Lung (tissue), 12 donors: ENCODE measurements around the gene ZFP82. TPM values are rescaled to one million over a fixed set of nuclear protein-coding genes. Genes with fewer than 3 reads are reported as not detected.

Source experiments
- ATAC-seq: fragments of 200-7000 bp; cut with Tn5 transposase; one replicate; pipeline ENCODE4 v1.9.1; 2020; ENCODE audit warnings: moderate number of reproducible peaks; ENCODE audit not compliant: insufficient read depth, low FRiP score
- DNase-seq, 3 donors: peaks; one replicate each; pipeline ENCODE4 v3.0.0-alpha.2; 2013 to 2017
- H3K27ac ChIP-seq, 2 donors: one replicate each; pipeline ENCODE4 v1.5.1; 2013; ENCODE audit warnings: mild to moderate bottlenecking in 2 of 2, moderate library complexity in 2 of 2, control low read depth in 1 of 2, inconsistent platforms in 1 of 2, low read depth in 1 of 2, low read length in 1 of 2
- H3K27me3 ChIP-seq, 3 donors: one replicate each; pipeline ENCODE4 v1.5.1; 2013; ENCODE audit warnings: low read length in 2 of 3; ENCODE audit not compliant: control insufficient read depth in 3 of 3, insufficient read depth in 3 of 3
- H3K36me3 ChIP-seq, 4 donors: one replicate each; pipeline ENCODE4 v1.5.1; 2013; ENCODE audit warnings: low read length in 4 of 4, mild to moderate bottlenecking in 1 of 4, moderate library complexity in 1 of 4; ENCODE audit not compliant: control insufficient read depth in 4 of 4, insufficient read depth in 4 of 4
- H3K4me1 ChIP-seq, 5 donors: one replicate each; pipeline ENCODE4 v1.5.1; 2013; ENCODE audit warnings: low read length in 5 of 5, mild to moderate bottlenecking in 2 of 5, moderate library complexity in 1 of 5; ENCODE audit not compliant: control insufficient read depth in 5 of 5, insufficient read depth in 5 of 5
- H3K4me3 ChIP-seq: one replicate; pipeline ENCODE4 v1.5.1; 2013; ENCODE audit warnings: mild to moderate bottlenecking, control low read depth, moderate library complexity
- H3K9ac ChIP-seq, 2 donors: one replicate each; pipeline ENCODE4 v1.5.1; 2013; ENCODE audit warnings: low read length in 2 of 2, control low read depth in 1 of 2; ENCODE audit not compliant: insufficient read depth in 1 of 2
- H3K9me3 ChIP-seq, 4 donors: one replicate each; pipeline ENCODE4 v1.5.1; 2013; ENCODE audit warnings: low read length in 3 of 4, mild to moderate bottlenecking in 1 of 4, moderate library complexity in 1 of 4; ENCODE audit not compliant: control insufficient read depth in 4 of 4, insufficient read depth in 3 of 4
- CTCF ChIP-seq: IDR thresholded peaks from 2 replicates; pipeline ENCODE4 v1.5.1; 2012; ENCODE audit warnings: mild to moderate bottlenecking; ENCODE audit errors: control extremely low read depth, extremely low read depth
- WGBS, 2 donors: extraction: QIAGEN DNeasy Blood & Tissue Kit; methylation state at CpG; one replicate each; pipeline ENCODE4 v1.1.7; 2013; 5-methylcytosine and 5-hydroxymethylcytosine counted together
- polyA plus RNA-seq, 2 donors: library from polyadenylated mRNA; stranded (reverse); fragments of 200-250 nt; gene quantifications; one replicate each; pipeline ENCODE4 v1.2.1, GENCODE V29; 2013
- total RNA-seq, 2 donors: library from RNA; depleted of rRNA in 1 of 2; stranded (reverse); fragments of >200 nt in 1 of 2; gene quantifications; one replicate each; pipeline ENCODE4 v1.2.1, GENCODE V29; 2014 to 2021
- donor health status: control.
- donor health status: control.
- donor health status: Bipolar disorder and iron deficiency.
- donor health status: healthy.
- donor health status: DM: yes; HTN: yes; CAD: no.

The ZFP82 gene
- total and polyA plus RNA-seq, 4 donors, result 1.5 to 11.5 (median 3.0) TPM

- TF ChIP-seq CTCF, result no peak
- H3K27me3 ChIP-seq, result peaks cover 0 to 11% (median 2%) of the 10 kb centered on the region in 3 donors
- WGBS, 2 donors, result 24 to 25% methylated on average over 33 of the region's 33 CpGs
- peaks cover 0 to 8% (median 6%) of the 10 kb centered on the region in 5 donors for H3K4me1 ChIP-seq
- H3K36me3 ChIP-seq, result no peaks in the 10 kb centered on the region
- H3K9me3 ChIP-seq, result peaks cover 0 to 24% (median 1%) of the 10 kb centered on the region in 4 donors
- H3K9ac ChIP-seq, result no peak overlapping the region
- DNase-seq (no peak), ATAC-seq (no peak)
- no peak overlapping the region for H3K27ac ChIP-seq
- H3K4me3 ChIP-seq, result peak overlapping the region; percentile 15
These were observed 3.5 kb upstream of the ZFP82 start for GRCh38 chr19:36421749-36422481.

- Histone ChIP-seq H3K36me3 (peaks cover 0 to under 1% (median 0%) of the 10 kb centered on the region in 4 donors), H3K9me3 (peaks cover 0 to 24% (median 1%) of the 10 kb centered on the region in 4 donors), H3K4me3 (peak overlapping the region; percentile 15), H3K9ac (no peak overlapping the region), H3K27me3 (peaks cover 0 to 11% (median 2%) of the 10 kb centered on the region in 3 donors), H3K27ac (peak overlapping the region in 1 of 2 donors; percentile 28), H3K4me1 (peaks cover 0 to 8% (median 6%) of the 10 kb centered on the region in 5 donors)
- 12 to 13% methylated on average over 61 of the region's 61 CpGs for WGBS, 2 donors
- no peak for ATAC-seq
- TF ChIP-seq CTCF, result no peak
- peak; percentile 57 to 72 (median 64) for DNase-seq
These were observed 2.7 kb upstream of the ZFP82 start for GRCh38 chr19:36420961-36421748.

GRCh38 chr19:36417752-36418286 lies 625 bp downstream of the ZFP82 start:
- TF ChIP-seq CTCF, result no peak
- H3K36me3 ChIP-seq, result peaks cover 0 to 12% (median 4%) of the 10 kb centered on the region in 4 donors
- 17 to 26% methylated on average over 25 of the region's 25 CpGs for WGBS, 2 donors
- peaks cover 0 to 17% (median 2%) of the 10 kb centered on the region in 4 donors for H3K9me3 ChIP-seq
- peak overlapping the region; percentile 85 to 92 for H3K9ac ChIP-seq
- DNase-seq, result peak in 1 of 3 donors; percentile 4
- H3K27ac ChIP-seq, result peak overlapping the region; percentile 87 to 91
- H3K27me3 ChIP-seq, result peaks cover 0 to 11% (median 2%) of the 10 kb centered on the region in 3 donors
- no peak for ATAC-seq
- H3K4me1 ChIP-seq, result peaks cover 0 to 8% (median 6%) of the 10 kb centered on the region in 5 donors
- peak overlapping the region; percentile 74 for H3K4me3 ChIP-seq
